ENCODE measurements around the gene ARHGEF39.
A peak's percentile ranks its signal among the peaks of the same experiment; 100 is the strongest.

The ARHGEF39 gene, protein sequence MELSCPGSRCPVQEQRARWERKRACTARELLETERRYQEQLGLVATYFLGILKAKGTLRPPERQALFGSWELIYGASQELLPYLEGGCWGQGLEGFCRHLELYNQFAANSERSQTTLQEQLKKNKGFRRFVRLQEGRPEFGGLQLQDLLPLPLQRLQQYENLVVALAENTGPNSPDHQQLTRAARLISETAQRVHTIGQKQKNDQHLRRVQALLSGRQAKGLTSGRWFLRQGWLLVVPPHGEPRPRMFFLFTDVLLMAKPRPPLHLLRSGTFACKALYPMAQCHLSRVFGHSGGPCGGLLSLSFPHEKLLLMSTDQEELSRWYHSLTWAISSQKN

DNA sequence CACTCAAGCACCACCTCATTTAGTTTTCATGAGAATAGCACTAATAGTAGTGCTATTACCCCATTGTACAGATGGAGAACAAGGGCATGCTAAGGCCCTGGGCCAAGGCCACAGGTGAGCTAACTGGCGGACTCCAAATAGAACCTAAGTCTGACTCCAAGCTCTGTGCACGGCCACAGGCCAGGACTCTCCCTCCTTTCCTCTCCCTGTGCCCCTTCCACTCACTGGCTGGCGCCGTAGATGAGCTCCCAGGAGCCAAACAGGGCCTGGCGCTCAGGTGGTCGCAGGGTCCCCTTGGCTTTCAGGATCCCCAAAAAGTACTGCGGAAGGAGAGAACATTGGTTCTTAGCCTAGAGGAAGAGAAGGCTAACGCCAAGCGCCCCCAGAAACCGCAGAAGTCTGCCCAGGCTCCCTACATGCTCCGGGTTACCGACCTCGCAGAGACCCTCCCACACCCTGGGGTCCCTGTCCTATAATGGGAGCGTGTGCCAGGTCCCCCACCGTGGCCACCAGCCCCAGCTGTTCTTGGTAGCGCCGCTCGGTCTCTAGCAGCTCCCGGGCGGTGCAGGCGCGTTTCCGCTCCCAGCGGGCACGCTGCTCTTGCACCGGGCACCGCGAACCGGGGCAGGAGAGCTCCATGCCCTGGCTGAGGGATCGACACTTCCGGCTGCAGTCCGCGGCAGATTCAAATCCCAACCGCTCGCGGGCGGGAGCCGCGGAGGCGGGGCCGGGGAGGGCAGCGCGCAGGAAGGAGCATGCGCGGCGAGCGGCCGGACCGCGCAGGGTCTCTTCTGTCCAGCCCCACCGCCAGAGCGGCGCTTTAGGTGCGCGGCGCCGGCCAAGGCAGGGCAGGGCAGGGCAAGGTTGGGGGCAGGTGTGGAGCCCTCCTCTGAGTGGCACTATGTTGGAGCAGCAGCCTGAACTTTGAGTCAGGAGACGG, at the start of gene ARHGEF39:
Gene ARHGEF39, minus strand, starts transcription at position 665 of the 940 bp plus-strand sequence. Its CDS starts 26 bp downstream, at position 639.
- peak; percentile 57 to 77 (median 62) for DNase-seq (ENCODE audit: low read depth in 2 of 3, low spot score in 1 of 3)

DNA sequence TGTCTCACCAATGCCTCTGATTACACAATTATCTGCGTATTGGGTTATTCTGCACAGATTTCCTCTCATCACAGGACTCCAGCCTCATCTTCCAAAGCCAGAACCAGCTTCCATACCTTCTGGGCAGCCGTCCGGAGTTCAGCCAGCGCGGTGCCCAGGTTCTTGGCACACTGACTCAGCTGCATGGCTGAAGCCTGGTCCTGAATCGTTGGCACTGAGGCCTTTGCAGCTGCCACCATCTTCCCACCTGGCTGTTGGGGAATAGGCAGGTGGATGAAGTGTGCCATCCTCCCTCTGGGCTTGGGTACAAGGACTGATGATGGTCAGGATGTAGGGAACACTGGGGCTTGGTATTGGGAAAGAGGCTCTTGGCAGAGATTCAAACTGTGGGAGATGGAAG, 49.1 kb upstream of the ARHGEF39 start:
- DNase-seq (ENCODE audit: low read depth in 2 of 3, low spot score in 1 of 3): no peak

DNA sequence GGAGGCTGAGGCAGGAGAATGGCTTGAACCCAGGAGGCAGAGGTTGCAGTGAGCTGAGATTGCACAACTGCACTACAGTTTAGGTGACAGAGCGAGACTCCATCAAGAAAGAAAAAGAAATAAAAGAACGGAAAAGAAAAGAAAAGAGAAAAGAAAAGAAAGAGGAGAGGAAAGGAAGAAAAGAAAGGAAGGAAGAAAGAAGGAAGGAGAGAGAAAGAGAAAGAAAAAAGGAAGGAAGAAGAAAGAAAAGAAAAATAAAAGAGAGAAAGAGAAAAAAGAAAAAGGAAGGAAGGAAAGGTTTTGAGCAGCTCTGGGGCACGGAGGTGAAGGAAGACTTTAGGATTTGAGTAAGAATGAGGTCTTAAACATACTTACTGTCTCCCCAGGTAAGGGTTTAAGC, 48.6 kb upstream of the ARHGEF39 start:
- no peak for DNase-seq (ENCODE audit: low read depth in 2 of 3, low spot score in 1 of 3)

DNA sequence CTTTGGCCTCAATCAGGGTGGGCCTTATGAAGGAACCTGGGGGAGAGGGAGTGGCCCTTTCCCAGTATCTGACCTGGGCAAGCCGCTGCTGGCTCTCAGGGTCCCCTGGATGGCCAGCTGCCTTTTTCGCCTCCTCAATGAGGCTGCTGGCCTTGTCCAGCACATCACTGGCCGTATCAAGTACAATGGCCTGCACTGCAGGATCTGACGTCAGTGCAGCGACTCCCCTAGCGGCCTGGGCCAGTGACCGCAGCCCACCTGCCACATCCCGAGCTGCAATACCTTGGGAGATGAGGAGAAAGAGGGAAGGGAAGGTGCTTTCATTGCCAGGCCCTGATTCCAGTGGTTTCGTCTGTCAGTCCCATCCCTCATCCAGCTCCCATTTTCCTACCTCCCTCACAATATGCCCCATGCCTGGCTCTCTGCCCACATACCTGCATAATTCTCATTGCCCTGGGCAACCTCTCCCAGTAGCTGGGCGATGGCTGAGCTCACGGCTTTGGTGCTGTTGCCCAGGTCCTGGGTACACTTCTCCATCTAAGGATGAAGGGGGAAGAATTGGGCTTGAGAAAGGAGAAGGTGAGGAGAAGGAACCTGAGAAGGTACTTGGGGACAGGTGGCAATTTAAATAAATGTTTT, 47.9 kb upstream of the ARHGEF39 start:
- no peak for DNase-seq (ENCODE audit: low read depth in 2 of 3, low spot score in 1 of 3)

DNA sequence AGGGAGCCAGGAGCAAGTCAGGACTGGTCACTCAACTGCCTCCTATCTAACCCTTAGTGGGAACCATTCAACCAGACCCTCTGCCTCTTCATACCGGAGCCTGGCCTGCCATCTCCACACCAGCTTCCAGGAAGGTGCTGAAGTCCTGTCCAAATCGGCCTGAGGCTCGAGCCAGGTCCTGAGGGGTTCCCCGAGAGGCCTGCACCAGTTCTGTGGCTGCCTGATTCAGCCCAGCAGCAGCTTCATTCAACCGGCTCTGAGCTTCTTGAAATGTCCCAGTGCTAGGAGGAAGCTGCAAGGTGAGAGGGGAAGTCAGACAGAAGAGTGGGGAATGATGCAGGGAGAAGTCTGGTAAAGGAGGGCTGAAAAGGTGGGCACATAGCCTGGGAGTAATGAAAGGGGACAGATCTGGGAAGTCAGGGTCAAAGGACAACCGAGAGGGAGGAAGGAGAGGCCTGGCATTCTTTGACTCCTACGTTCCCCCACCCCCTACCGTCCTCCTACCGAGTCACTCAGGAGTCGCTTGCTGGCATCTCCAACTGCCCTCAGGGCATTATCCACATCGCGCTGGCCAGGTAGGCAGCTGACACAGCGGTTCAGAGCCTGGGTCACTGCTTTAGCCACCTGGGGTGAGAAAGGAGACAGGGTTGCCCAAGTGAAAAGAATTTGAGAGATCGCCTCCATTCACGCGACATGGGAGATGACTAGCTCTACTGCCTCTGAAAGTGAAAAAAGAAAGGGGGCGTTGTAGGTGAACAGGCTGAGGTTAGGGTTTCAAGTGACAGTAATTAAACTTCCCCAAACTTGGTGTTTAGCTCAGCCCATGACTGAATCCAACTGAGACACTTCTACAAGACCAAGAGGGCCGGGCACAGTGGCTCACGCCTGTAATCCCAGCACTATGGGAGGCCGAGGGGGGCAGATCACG, 46.8 kb upstream of the ARHGEF39 start:
- DNase-seq (ENCODE audit: low read depth in 2 of 3, low spot score in 1 of 3): no peak

DNA sequence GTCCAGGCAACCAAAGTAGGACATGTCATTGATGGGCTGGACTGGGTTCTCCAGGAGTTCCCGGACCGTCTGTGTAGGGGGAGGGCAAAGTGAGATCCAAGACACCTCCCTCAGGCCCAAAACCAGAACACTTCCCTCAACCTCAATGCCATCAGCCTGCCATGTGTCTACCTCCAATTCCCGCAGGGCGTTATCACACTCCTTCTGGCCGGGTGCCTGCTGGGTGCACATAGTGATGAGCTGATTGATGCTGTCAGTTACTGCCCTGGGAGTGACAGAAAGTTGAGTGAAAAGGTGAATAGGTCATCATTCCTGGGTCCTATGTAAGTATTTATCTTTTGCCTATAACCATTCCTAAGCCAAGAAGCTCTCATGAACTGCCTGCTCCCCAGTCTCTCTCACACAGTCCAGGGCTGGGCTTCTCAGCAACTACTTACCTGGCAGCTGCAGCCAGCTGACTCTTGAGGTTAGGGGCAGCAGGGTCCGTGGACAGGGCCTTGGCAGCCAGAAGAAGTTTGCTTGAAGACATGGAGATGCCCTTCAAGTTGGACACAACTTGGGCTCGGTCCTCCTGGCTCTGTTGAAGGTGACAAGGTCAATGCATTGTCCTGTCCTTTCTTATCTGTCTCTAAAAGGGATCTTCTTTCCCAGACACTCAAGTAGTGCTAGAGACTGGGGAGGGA, 46.0 kb upstream of the ARHGEF39 start:
- DNase-seq (ENCODE audit: low read depth in 2 of 3, low spot score in 1 of 3): no peak

DNA sequence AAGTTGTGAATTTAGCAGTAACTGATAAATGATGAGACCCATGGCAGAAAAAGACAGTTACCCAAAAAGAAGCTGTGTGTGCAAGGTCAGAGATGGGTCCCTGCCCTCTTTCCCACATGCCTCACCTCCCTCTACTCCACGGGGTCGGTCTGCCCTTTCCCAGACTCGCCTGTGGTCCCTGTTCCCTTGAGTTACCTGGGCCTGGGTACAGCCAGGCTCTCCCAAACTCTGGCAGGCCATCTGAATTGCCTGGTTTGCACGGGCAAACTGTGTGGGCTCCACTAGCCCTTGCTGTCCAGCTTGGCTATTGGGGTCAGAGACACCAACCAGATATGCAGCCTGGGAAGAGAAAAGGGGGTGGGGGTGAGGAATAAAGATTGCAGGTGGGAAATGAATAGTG, 43.2 kb upstream of the ARHGEF39 start:
- DNase-seq (ENCODE audit: low read depth in 2 of 3, low spot score in 1 of 3): no peak

DNA sequence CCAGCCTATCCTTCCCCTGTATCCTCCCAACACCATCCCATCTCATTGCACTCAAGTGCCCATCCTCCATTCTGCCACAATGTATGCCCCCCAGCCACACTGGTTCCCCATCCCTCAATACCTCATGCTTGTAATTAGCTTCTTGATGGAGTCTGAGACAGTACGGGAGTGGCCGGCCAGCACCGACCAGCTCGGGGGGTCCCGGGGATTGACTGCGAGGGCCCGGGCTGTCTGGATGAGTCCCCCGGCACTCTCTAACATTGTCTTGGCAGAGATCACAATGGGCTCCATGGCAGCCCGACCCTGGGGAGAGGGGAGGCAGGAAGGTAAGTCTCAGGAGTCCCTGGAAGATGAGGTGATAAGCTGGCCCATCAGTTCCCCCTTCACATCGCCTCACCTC, 42.0 kb upstream of the ARHGEF39 start:
- DNase-seq (ENCODE audit: low read depth in 2 of 3, low spot score in 1 of 3): no peak

DNA sequence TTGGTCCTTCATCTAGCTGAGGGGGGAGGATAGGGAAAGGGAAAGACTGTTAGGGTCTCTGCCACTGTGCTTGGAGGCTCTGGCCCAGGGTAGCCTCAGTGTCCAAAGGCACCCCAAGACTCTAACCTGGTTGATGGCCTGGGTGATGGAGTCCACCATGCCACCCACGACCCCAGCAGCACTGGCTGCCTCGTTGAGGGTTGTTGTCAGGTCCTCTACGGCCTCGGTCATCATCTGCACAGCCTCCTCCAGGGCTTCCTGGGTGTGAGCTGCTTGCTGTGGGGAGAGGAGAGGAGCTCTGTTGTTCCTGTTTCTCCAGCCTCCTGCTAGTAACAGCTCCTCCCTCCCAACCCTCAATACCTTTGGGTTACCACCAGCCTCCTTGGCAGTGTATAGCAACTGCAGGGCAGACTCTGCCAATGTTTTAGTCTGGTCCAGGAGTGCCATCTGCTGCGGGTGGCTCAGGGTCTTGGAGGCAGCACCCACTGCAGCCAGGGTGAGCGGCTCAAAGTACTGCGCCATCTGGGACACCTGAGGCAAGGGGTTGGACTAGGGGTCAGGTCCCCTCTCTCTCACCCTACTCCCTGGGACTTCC, 40.9 kb upstream of the ARHGEF39 start:
- DNase-seq (ENCODE audit: low read depth in 2 of 3, low spot score in 1 of 3): no peak

DNA sequence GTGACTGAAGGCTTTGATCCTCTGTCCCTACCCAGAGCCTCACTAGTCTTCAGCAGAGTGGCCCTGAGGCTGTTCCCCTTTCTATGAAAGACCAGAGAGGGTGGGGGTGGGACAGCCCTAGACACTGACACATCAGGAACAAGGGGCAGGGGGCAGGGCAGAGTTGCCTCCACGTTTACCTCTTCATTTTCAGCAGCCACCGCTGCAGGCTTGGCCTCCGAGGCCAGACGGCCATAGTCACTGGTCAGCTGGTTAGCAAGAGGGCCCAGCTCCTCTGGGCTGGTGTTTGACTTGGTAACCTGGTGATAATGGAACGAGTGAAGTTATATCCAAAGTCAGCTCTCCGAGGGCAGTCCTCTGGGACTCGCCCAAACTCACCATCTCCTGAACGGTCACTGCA, 40.4 kb upstream of the ARHGEF39 start:
- DNase-seq (ENCODE audit: low read depth in 2 of 3, low spot score in 1 of 3): no peak

DNA sequence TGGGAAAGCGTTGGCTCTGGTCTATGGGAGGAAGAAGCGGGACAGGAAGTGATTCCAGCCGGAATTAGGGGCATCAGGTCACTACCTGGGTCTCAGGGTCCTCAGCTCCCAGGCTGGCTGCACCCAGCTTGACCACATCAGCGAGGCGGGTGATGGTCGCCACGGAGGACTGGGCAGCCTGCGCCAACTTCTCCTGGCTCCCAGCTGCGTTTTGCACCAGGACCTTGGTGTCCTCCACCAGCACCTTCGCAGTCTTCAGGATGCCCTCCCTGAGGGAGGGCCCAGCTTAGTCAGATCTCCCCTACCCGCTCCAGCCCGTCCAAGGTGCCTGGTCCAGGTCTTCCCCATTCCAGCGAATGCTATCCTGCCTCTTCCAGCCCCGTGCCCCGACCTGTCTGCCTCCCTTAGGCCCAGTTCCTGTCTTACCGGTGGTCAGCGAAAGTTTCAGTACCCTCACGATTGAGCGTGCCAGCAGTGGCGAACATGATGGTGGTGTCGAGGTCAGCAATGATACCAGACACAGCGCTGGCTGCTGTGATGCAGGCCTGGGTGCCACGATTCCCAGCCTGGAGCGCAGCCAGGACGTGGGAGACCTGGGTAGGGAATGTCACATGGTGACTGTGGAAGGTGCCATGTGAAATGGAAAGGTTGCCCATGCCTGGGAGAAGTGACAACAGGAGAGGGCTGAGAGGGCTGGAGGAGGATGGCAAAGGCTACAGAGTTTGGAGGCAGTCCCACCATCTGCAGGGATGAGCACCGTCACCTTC, 39.1 kb upstream of the ARHGEF39 start:
- no peak for DNase-seq (ENCODE audit: low read depth in 2 of 3, low spot score in 1 of 3)

DNA sequence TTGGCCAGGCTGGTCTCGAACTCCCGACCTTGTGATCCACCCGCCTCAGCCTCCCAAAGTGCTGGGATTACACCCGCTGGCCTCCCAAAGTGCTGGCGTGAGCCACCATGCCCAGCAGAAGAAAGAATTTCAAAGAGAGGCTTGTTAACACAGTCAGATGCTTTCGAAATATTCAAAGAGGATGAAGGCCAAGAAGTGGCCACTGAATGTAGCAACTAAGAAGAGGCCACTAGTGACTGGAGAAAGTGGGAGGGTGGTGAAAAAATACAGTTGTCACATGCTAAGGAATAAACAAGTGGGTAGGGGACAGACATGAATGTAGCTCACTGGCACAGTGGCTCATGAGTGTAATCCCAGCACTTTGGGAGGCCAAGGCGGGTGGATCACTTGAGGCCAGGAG, 37.7 kb upstream of the ARHGEF39 start:
- DNase-seq (ENCODE audit: low read depth in 2 of 3, low spot score in 1 of 3): no peak

DNA sequence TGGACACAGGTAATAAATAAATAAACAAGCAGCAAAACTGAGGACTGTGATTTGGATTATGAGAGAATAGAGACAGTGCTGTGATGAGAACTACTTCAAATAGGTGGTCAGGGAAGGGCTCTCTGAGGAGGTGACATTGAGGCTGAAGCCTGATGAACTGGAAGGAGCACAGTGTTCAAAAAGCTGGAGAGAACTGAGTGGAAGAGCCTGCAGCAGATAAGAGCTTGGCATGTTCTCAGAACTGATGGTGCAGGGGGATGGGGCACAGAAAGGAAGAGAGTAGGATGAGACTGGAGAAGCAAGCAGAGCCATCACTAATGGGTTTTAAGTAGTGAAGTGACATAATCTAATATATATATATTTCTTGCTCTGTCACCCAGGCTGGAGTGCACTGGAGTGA, 35.9 kb upstream of the ARHGEF39 start:
- no peak for DNase-seq (ENCODE audit: low read depth in 2 of 3, low spot score in 1 of 3)

DNA sequence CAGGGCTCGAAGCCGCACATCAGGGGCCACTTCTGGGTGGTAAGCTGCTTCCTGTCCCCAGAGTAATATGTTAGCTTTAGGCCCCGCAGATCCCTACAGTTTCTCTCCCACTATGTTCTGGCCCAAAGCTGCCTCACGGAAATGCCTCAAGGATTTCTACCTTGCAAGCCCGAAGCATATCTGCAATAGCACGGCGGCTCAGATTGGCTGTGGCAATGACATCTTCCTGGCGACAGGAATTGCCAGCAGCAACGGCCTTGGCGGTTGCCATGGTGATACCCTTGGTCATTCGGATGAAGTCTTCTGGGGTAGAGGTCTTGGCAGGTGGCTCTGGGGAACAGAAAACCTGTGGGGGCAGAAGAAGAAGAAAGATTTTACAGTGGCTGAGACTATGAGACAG, 35.0 kb upstream of the ARHGEF39 start:
- no peak for DNase-seq (ENCODE audit: low read depth in 2 of 3, low spot score in 1 of 3)

DNA sequence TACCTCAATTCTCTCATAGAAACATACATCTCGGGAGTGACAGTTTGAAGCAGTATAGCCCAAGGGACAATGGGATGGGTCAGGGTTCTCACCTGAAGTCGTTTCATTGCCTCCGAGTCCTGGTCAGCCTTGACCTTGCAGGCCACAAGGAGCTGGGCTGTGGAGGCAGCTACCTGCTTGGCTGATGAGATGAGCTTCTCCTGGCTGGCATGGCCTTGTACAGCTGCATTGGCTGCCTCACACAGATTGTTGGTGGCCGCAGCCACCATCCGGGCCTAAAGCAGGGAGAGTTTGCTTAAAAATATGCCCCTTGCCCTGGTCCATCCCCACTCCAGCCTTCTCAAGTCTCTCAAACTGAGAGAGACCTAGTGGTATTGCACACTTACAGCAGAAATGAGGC, 33.2 kb upstream of the ARHGEF39 start:
- DNase-seq (ENCODE audit: low read depth in 2 of 3, low spot score in 1 of 3): no peak

DNA sequence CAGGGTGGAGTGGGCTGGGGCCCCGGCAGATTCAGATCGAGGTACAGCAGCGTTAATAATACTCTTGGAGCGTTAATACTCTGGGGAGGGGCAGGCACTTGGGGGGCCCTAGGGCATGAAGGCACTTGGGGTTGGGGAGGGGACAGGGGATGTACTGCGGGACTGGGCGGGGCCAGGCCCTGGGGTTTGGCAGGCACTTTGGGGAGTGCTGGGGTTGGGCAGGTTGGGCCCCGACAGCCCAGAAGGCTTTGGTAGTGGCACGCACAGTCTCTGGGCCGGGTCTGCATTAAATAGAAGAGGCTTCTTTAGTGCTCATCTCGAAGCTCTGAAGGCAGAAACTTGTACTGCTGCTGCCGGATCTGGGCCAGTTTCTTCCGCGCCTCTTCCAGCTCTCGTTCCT, 32.5 kb upstream of the ARHGEF39 start:
- no peak for DNase-seq (ENCODE audit: low read depth in 2 of 3, low spot score in 1 of 3)

DNA sequence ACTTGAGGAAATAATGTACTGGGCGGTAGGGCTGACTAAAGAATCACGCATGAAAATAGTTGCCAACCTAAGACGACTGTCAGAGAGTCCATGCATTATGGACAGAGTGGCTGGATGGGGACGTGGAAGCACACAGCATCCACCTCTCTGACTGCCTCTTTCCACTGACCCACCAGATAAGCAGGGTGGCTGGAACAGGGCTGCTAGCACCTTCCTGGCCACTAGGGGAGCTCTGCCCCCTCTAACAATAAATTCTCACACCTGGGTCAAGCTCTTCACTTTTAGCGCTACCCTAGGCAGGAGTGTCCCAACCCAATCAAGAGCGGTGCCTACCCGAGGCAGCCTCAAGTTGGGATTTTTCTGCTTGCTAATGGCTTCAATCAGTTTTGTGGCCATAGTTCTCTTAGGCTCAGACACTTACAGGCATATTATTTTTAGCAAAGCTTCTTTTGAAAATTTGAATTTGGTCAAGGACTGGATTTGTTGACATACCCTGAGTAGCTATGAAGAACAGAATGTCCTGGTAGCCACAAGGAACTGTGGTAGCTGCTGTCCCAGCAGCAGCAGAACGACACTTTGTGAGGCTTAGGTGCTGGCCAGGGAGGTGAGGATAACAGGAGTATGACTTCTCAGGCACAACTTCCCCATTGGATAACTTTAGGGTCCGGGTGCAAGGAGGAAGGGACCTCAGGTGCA, 31.7 kb upstream of the ARHGEF39 start:
- DNase-seq (ENCODE audit: low read depth in 2 of 3, low spot score in 1 of 3): peak; percentile 24 to 50 (median 26)

DNA sequence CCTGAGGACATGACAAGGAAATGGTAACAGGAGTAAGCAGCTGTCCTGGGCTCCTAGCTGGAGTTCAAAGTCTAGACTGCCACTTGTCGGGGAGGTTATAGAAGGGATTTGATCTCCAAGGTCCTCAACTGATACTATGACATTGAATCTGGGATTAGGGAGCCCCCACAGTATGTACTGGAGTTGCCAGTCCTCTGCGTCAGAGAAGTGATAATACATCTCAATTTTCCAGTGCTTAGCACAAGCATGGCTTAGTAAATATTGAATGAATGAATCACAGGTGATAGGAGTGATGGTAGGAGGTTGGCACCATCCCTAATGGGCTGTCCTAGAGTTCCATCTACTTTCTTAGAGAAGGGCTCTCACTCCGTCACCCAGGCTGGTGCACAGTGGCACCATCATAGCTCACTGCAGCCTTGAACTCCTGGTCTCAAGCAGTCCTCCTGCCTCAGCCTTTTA, 31.0 kb upstream of the ARHGEF39 start:
- no peak for DNase-seq (ENCODE audit: low read depth in 2 of 3, low spot score in 1 of 3)

Measured in stimulated activated CD4-positive, alpha-beta T cell treated with anti-CD3 and anti-CD28 coated beads, Interleukin-12 subunit alpha, Interleukin-12 subunit beta, amount 100 ng/mL, for 48 hours (primary cell).